Mucosa of descending colon (tissue), 3 donors: ENCODE measurements around the gene LANCL2. TPM values are rescaled to one million over a fixed set of nuclear protein-coding genes. Genes with fewer than 3 reads are reported as not detected.

Experiments used
- ATAC-seq: fragments of 200-7000 bp; cut with Tn5 transposase; one replicate; pipeline ENCODE4 v1.9.1; 2020; ENCODE audit warnings: mild to moderate bottlenecking, moderate library complexity
- DNase-seq, 3 donors: peaks; one replicate each; pipeline ENCODE4 v3.0.0-alpha.2; 2020
- H3K36me3 ChIP-seq: fragments of 200-600 bp; one replicate; pipeline ENCODE4 v1.8.0; 2021; ENCODE audit warnings: low read depth, mild to moderate bottlenecking
- H3K4me1 ChIP-seq: fragments of 200-600 bp; one replicate; pipeline ENCODE4 v1.8.0; 2021; ENCODE audit warnings: low read depth, mild to moderate bottlenecking
- H3K4me3 ChIP-seq: fragments of 200-600 bp; one replicate; pipeline ENCODE4 v1.8.0; 2021; ENCODE audit warnings: mild to moderate bottlenecking
- H3K9me3 ChIP-seq: fragments of 200-600 bp; one replicate; pipeline ENCODE4 v1.8.0; 2021; ENCODE audit warnings: mild to moderate bottlenecking
- CTCF ChIP-seq: fragments of 200-600 bp; IDR thresholded peaks from one replicate; pipeline ENCODE4 v1.8.0; 2022; ENCODE audit warnings: antibody characterized with exemption, mild to moderate bottlenecking
- intact Hi-C, 2 donors: fragments of 100-400 bp; cut with DNase I in 1 of 2; cut with micrococcal nuclease in 1 of 2; formaldehyde crosslinking; loops; one replicate each; pipeline versions ENCODE4 v1.11.0 to v1.11.1; 2022; cut with DNase I, micrococcal nuclease
- total RNA-seq, 3 donors: library from RNA; stranded (reverse); fragmentation: NEBNext Ultra II Directional in 2 of 3; extraction: Animal tissue kit (Norgen Biotek cat#: 25700) in 2 of 3; gene quantifications; one replicate each; pipeline versions ENCODE4 v1.2.1 to v1.2.4, GENCODE V29; 2021 to 2023
- donor health status: DM: no; HTN: no; CAD: no; lungs with moderate emphysema.
- donor health status: DM: no; HTN: no; CAD: no.
- donor health status: DM: no; HTN: yes; CAD: no.

LANCL2 gene
- total RNA-seq, 3 donors from 2014 or later = 15.3 to 18.0 (median 17.1) TPM

- H3K4me3 ChIP-seq = no peak overlapping the region
- ATAC-seq (no peak), DNase-seq (no peak)
- H3K4me1 ChIP-seq = peaks cover 10% of the 10 kb centered on the region
- intact Hi-C loops = no loop called here
- H3K9me3 ChIP-seq = no peaks in the 10 kb centered on the region
- no peaks in the 10 kb centered on the region for H3K36me3 ChIP-seq
- no peak for TF ChIP-seq CTCF
Measured at GRCh38 chr7:55426676-55427075, 61.5 kb downstream of the LANCL2 start.

GRCh38 chr7:55427342-55427741 is 62.2 kb downstream of the LANCL2 start:
- ATAC-seq = no peak
- intact Hi-C loops = no loop called here

GRCh38 chr7:55427800-55428199 is 62.7 kb downstream of the LANCL2 start:
- no peak for ATAC-seq
- Histone ChIP-seq H3K4me3 (no peak overlapping the region), H3K36me3 (no peaks in the 10 kb centered on the region), H3K9me3 (no peaks in the 10 kb centered on the region), H3K4me1 (peaks cover 18% of the 10 kb centered on the region)
- TF ChIP-seq CTCF = no peak
- intact Hi-C loops = no loop called here
- DNase-seq = no peak

More at GRCh38 chr7:55427342-55427741, 62.2 kb downstream of the LANCL2 start:
- no peak for DNase-seq
- no peaks in the 10 kb centered on the region for H3K9me3 ChIP-seq
- H3K4me3 ChIP-seq = no peak overlapping the region
- TF ChIP-seq CTCF = no peak
- H3K4me1 ChIP-seq = peaks cover 13% of the 10 kb centered on the region
- H3K36me3 ChIP-seq = no peaks in the 10 kb centered on the region

DNA sequence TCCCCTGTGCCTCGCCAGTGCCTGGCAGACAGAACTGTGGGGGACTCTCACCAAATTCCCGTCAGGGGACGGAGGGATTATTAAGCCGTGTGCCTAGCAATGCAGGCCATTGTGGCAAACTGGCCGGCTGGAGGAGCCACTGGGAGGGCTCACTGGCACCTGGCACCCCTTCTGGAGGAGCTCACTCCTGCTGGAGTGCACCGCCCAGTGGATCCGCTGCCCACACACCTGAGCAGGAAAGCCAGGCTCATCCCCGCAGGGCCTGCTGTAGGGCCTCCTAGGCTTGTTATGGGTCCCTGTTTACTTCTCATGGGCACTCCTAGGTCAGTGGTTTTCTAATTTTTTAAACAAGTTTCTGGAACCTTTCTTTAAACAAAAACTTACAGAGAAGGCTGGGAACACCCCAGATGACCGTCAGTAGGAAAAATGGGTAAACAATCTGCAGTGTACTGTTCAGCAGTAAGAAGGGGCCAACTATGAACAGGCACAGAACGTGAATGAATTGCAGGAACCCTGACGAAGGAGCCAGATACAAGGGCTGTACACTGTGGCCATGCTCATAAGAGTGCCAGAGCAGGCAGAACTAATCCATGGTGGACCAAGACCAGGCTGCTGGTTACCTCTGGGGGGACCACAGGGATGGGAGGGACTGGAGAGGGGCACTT is 64.8 kb downstream of the LANCL2 start:
- H3K4me3 ChIP-seq = no peak overlapping the region
- peaks cover 24% of the 10 kb centered on the region for H3K4me1 ChIP-seq
- DNase-seq (no peak), ATAC-seq (no peak)
- TF ChIP-seq CTCF = no peak
- intact Hi-C loops = no loop called here
- no peaks in the 10 kb centered on the region for H3K36me3 ChIP-seq
- no peaks in the 10 kb centered on the region for H3K9me3 ChIP-seq

DNA sequence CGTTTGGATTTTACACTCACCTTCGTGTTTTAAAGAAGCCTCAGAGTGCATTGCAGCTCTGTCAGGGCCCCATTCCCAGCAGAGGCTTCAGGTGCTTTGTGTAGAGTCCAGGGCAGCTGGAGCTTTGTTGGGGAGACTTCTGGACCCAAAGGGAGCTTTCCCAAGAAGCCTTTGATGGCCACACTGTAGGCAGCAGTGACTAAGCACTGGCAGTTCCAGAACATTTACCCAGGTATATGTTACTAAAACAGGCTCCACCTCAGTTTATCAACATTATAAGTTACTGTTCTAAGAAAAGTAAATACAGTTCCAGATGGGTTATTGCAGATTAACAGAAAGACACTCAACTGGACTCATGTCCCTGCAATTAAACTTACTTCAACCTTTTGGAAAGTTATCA is 66.8 kb downstream of the LANCL2 start:
- H3K4me1 ChIP-seq = peaks cover 24% of the 10 kb centered on the region
- H3K36me3 ChIP-seq = no peaks in the 10 kb centered on the region
- intact Hi-C loops = no loop called here
- TF ChIP-seq CTCF = no peak
- H3K9me3 ChIP-seq = no peaks in the 10 kb centered on the region
- ATAC-seq = peak; percentile 90
- peak in 1 of 3 donors; percentile 58 for DNase-seq
- no peak overlapping the region for H3K4me3 ChIP-seq

DNA sequence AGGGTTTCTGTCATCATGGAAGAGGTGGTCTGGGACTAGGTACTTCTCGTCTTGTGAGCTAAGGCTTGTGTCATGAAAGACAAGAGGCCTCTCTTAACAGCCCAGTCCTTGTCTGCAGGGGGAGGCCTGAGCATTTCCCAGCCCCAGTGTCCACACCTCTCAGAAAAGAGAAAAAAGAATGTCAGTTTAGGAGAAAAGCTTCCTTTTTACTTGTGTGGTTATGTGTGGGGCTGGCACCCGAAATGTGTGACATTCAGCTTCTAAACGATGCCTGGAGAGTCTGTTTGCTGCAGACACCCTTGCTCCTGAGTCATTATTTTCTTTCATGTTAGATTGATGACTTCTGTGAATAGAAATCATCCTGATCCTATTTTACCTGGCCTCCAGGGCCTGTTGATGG is 67.4 kb downstream of the LANCL2 start:
- Histone ChIP-seq H3K9me3 (no peaks in the 10 kb centered on the region), H3K36me3 (no peaks in the 10 kb centered on the region), H3K4me1 (peaks cover 24% of the 10 kb centered on the region), H3K4me3 (no peak overlapping the region)
- no peak for DNase-seq
- intact Hi-C loops = no loop called here
- TF ChIP-seq CTCF = no peak
- peak; percentile 2 for ATAC-seq
